HL-60/S4 treated with retinoic acid at 250 ng/mL for 4 days and 3 days (cell line): ENCODE data around the gene LTN1.
"Not testable (repeated sequence)": the region's sequence is repeated elsewhere in the genome, so short reads cannot be mapped to it uniquely, and the experiment has no call there.

ENCODE experiments used
- in situ Hi-C: fragments of 300-500 bp; cut with MboI; formaldehyde crosslinking; loops from 2 replicates; pipeline ENCODE4 v1.7.0; 2022; ENCODE audit warnings: low sequenced_read_pairs

LTN1 gene, protein sequence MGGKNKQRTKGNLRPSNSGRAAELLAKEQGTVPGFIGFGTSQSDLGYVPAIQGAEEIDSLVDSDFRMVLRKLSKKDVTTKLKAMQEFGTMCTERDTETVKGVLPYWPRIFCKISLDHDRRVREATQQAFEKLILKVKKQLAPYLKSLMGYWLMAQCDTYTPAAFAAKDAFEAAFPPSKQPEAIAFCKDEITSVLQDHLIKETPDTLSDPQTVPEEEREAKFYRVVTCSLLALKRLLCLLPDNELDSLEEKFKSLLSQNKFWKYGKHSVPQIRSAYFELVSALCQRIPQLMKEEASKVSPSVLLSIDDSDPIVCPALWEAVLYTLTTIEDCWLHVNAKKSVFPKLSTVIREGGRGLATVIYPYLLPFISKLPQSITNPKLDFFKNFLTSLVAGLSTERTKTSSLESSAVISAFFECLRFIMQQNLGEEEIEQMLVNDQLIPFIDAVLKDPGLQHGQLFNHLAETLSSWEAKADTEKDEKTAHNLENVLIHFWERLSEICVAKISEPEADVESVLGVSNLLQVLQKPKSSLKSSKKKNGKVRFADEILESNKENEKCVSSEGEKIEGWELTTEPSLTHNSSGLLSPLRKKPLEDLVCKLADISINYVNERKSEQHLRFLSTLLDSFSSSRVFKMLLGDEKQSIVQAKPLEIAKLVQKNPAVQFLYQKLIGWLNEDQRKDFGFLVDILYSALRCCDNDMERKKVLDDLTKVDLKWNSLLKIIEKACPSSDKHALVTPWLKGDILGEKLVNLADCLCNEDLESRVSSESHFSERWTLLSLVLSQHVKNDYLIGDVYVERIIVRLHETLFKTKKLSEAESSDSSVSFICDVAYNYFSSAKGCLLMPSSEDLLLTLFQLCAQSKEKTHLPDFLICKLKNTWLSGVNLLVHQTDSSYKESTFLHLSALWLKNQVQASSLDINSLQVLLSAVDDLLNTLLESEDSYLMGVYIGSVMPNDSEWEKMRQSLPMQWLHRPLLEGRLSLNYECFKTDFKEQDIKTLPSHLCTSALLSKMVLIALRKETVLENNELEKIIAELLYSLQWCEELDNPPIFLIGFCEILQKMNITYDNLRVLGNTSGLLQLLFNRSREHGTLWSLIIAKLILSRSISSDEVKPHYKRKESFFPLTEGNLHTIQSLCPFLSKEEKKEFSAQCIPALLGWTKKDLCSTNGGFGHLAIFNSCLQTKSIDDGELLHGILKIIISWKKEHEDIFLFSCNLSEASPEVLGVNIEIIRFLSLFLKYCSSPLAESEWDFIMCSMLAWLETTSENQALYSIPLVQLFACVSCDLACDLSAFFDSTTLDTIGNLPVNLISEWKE (N-terminal part only)

DNA sequence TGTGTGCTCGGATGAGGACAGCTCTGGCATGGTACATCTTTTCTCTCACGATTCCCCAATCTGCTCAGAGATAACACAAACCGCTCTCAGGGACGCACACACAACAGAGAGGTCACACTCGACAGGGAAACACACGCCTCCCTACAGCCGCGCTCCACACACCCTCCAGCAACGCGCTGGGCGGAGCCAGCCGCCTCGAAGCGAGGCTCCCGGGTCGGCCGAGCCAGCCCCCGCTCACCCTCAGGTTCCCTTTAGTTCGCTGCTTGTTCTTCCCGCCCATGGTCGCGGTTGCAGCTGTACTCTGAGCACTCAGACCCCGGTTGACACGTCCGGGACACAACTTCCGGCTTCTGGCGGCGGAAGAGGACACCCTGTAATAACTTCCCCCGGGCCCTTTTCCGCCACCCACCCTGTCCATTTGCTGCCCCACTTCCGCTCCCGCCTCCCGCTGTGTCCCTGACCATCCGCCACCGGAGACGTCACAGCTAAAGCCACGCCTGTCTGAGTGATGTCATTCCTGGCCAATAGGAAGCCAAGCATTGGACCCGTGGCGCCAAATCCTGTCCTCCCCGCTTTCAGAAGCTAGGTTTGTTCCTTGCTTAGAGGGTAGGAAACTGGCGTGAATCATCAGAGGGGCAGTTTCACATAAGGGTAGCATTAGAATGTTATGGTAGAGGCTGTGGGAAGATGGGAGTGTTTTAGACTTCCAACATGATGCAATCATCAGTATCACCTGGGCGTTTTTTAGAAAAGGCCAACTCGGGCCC is at the start of gene LTN1:
Gene LTN1 (minus strand): TSS at position 352 of the 767 bp plus-strand sequence. CDS start 72 bp downstream, at position 280.
- in situ Hi-C loops: no loop called here

DNA sequence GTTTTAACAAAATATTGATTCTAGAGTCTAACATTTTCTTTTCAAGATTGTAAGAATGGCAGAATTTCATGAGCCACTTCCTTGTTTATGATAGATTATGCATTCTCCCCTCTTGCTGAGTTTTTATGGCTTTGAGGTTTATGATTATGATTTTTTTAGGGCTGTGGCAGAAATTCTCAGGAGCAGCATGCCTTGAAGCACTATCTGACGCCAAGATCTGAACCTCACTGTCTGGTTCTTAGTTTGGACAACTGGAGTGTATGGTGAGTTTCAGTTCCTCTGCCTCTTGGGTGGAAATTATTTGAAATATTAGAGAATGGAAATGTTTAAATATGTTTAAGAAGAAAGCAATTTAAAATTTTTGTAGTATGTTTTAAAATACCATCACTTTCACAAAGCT is 42.0 kb upstream of the LTN1 start:
- in situ Hi-C loops: no loop called here

- in situ Hi-C loops: no loop called here
Measured at GRCh38 chr21:29033871-29034270, 41.2 kb upstream of the LTN1 start.

- in situ Hi-C loops: no loop called here
Measured at GRCh38 chr21:29033301-29033700, 40.6 kb upstream of the LTN1 start.

- in situ Hi-C loops: no loop called here
Measured at GRCh38 chr21:29030909-29031308, 38.2 kb upstream of the LTN1 start.

DNA sequence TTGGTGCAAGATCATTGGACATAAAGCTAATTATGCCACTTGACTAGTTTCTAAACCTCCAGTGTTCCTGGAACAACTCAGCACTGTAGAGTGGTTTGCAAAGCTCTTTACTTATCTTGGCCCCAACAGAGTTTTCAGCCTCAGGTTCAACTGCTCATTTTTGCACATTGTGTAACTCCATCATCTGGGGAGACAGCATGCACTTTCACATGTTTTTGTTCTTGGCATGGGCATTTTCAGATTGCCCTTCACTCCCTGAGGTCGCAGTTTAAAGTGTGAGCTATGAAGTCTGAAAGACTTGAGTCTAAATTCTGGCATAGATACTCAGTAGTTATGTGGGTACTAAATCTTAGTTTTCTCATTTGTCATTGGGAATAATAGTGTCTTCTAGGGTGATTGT is 36.8 kb upstream of the LTN1 start:
- in situ Hi-C loops: no loop called here

GRCh38 chr21:29025328-29025713 is 32.6 kb upstream of the LTN1 start:
- in situ Hi-C loops: no loop called here

DNA sequence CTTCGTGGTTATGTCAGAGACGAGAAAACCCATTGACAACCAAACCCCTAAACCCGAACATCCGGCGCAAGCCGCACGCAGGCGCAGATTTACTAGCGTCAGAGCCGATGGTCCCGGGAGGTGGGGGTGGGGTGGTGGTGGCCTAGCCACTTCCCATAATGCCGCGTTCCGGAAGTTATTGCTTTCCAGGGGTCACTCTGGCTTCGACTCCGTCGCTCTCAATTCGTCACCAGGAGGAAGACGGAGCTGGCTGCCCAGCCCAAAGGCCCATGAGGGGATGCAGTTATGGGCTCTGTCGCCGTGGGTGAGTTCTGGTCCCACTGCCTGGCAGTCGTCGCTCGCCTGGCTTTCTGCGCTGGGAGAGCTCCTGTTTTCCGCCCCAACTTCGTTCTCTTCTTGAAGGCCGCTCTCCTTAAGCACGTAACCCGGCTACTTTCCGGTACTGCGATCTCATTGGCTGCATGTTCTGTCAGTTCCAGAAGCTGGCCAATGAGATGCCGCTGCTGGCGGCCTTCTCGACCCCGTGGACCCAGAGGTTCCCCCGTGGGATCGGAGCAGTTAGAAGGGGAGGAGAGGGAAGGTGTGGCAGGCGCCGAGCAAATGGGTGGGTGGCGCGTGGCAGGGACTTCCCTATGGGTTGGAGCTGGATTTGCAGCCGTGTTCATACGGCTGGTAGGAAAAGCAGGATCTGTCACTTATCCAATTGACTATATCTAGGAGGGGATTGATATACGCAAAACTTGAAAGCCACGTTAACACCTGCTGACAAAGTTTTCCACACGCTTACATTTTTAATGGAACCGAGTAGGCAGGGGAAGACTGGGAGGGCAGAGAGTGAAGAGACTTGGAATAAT is 32.0 kb upstream of the LTN1 start, which contains the start of gene USP16:
Gene USP16 (plus strand): TSS at position 195 of the 854 bp plus-strand sequence. CDS start 3,246 bp downstream, outside the sequence.
- in situ Hi-C loops: no loop called here

- in situ Hi-C loops: no loop called here
Measured at GRCh38 chr21:29022166-29022565, 29.5 kb upstream of the LTN1 start.

DNA sequence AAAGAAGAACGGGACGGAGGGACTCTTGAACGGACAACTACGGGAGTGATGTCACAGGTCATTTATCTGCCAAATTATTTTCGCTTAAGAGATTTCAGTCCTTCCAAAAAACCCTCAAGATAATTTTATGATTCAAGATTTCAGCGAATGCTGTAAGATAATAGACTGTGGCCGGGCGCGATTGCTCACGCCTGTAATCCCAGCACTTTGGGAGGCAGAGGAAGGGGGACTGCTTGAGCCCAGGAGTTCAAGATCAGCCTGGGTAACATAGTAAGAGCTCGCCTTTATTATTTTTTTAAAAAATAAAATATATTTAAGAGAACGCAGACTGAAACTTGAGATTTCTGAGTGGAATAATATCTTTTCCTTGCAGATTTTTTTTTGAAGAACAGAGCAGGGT is 25.9 kb upstream of the LTN1 start:
- in situ Hi-C loops: no loop called here

DNA sequence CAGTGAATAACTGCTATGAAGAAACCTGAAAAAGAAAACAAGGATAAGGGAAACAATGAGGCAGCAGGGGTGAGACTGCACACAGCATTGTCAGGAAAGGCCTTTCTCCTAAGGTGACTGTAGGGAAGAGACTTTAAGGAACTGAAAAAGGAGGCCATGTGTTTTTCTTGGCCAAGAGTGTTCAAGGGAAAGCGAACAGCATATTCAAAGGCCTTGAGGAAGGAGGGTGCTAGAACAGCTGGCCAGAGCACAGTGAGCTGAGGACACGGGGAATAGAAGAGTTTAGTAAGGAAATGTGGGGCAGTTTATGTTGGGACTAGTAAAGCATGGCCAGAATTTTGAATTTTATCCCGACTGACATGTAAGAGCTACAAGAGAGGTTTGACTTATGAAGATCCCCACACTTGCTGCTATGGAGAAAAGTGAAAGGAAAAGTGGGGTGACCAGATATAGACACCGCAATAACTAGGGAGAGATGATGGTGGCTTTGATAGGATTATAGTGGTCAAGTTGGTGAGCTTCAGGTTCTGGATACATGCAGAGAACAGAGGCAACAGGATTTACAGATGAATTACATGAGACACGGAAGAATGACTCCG is 25.1 kb upstream of the LTN1 start:
- in situ Hi-C loops: no loop called here

GRCh38 chr21:29011236-29011635 is 18.6 kb upstream of the LTN1 start:
- in situ Hi-C loops: not testable (repeated sequence)

GRCh38 chr21:29008367-29008766 is 15.7 kb upstream of the LTN1 start:
- in situ Hi-C loops: no loop called here

DNA sequence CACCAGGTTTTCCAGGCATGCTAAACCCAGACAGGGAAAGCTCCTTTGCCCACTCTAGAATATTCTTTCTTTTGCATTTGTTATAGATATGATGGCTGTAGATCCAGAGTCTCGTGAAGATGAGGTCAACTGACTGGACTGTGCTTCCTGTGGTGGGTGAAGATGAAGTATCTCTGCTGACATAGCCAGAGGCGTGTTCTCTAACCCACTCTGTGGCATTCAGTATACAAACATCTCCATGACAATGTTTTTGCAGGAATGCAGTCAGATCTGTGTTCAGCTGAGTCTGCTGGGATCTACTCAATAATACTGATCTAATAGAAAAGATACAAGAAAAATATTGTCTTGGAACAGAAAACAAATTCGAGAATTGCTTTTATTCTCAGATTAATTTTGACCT is 15.1 kb upstream of the LTN1 start:
- in situ Hi-C loops: no loop called here

DNA sequence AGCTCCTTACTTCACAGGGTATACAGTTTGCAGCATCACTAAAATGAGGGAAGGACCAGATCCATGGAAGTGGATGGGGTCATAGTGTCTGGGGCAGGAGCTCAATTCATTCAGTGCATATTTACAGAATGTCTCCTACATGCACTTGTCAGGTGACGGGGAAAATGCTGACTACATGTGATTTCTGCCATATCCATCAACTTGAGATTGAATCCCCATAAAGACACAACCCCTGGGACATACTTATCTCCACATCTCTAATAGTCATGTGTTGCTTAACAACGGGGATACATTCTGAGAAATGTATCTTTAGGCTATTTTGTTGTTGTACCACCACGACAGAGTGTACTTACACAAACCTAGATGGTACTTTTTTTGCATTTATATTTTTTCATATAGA is 14.5 kb upstream of the LTN1 start:
- in situ Hi-C loops: no loop called here

- in situ Hi-C loops: no loop called here
Measured at GRCh38 chr21:29005696-29006095, 13.0 kb upstream of the LTN1 start.

DNA sequence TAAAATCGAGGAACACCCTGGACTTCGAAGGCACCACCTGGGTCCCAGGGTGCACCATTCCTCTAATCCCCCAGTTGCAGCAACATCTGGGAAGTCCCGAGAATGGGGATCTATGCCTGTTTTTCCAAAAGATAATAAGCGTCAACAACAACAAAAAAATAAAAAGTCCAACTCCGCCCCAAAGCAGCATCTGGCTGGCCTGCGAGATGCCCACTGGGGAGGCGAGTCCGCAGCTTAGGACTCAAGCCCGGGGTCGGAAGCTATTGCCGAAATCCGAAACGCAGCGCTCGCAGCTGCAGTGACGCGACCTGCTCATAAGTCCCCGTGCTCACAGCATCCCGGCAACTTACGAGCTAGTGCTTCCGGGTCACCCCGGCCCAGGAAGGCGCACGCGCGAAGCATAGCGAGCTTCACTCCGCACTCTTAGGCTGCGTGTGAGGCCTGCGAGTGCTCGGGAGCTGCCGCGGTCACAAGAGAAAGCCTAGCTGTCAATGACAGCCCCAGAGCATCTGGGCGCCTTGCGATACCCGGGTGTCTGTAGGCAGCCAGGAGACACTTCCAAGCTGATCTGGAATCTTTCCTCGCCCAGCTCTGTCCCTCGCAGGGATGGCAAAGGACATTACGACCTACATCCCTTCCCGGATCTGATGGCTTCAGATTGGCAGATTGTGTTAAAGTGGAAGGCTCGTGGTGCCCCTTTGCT is 9.9 kb upstream of the LTN1 start:
- in situ Hi-C loops: no loop called here

DNA sequence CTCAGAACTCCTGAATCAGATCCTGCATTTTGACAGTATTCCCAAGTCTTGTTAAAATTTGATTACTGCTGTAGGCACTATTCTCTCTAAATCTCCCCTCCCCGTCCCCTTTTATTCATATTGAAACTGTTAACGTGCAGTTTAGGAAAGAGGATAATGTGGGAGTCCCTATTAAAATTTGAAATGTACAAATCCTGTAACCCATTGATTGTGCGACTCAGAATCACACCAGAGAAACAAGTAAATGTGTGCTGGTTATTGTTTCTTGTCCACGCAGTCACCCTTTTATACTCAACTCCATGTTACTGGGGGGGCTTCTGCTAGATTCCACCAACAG is 584 bp upstream of the LTN1 start:
- in situ Hi-C loops: no loop called here
